HCT116 (cell line): Measurements from ENCODE around the gene TNP1. TPM values are rescaled to one million over a fixed set of nuclear protein-coding genes. Genes with fewer than 3 reads are reported as not detected.

Experiments
- ATAC-seq: fragments of 200-7000 bp; cut with Tn5 transposase; 2 replicates; pipeline ENCODE4 v1.9.1; 2020; ENCODE audit warnings: mild to moderate bottlenecking, moderate library complexity
- BruUV-seq: library from RNA; stranded (reverse); fragments of 400-500 nt; replicated peaks from 2 replicates; lab custom pipeline; 2021; lab: Mats Ljungman, UMichigan
- CTCF ChIA-PET: fragments of 300-600 bp; sonication (Branson Sonifier 250); formaldehyde crosslinking; loops from one replicate; lab custom pipeline; 2021; ENCODE audit warnings: antibody characterized with exemption; lab: Charles Lee
- POLR2A ChIA-PET: fragments of 300-600, 350-600 bp; sonication (Branson Sonifier 250); formaldehyde crosslinking; loops from one replicate; lab custom pipeline; 2021; ENCODE audit warnings: antibody characterized with exemption; lab: Charles Lee
- RAD21 ChIA-PET, 2 experiments: fragments of 300-600 bp; sonication (Branson Sonifier 250); formaldehyde crosslinking; loops; one replicate each; lab custom pipeline; 2023; ENCODE audit warnings: low total read pairs in 2 of 2; ENCODE audit not compliant: uncharacterized antibody in 2 of 2, unreplicated experiment in 2 of 2, low non-redundant PET in 1 of 2; lab: Charles Lee
- DNase-seq: peaks from one replicate; pipeline ENCODE4 v3.0.0-alpha.2; 2010; ENCODE audit warnings: low read depth, low spot score
- H2AFZ ChIP-seq: fragments of 200-600 bp; shearing (Covaris generic), sonication (generic); 2 replicates; pipeline ENCODE4 v1.6.1; 2017; ENCODE audit warnings: low read depth, mixed run types, mixed read lengths, antibody characterized with exemption, low read length; ENCODE audit not compliant: poor library complexity, severe bottlenecking
- H3K27ac ChIP-seq: 2 replicates; pipeline ENCODE4 v1.5.1; 2012; ENCODE audit warnings: low read depth, low read length
- H3K27me3 ChIP-seq: fragments of 200-600 bp; sonication (generic); 2 replicates; pipeline ENCODE4 v1.6.1; 2016; ENCODE audit warnings: mixed run types, low read length, mixed read lengths; ENCODE audit not compliant: insufficient read depth
- H3K36me3 ChIP-seq, 2 experiments: fragments of 200-500 bp in 1 of 2; fragments of 200-600 bp in 1 of 2; sonication (Bioruptor generic) in 1 of 2; sonication (generic) in 1 of 2; 2 replicates each; pipeline versions ENCODE4 v1.5.1 to v1.6.1; 2014 to 2016; ENCODE audit warnings: low read length in 2 of 2, inconsistent platforms in 1 of 2, mixed read lengths in 1 of 2, mixed run types in 1 of 2; ENCODE audit not compliant: insufficient read depth in 2 of 2, control insufficient read depth in 1 of 2
- H3K4me1 ChIP-seq, 2 experiments: fragments of 200-600 bp in 1 of 2; sonication (generic) in 1 of 2; 2 replicates each; pipeline versions ENCODE4 v1.5.1 to v1.6.1; 2012 to 2017; ENCODE audit warnings: low read length in 2 of 2, inconsistent platforms in 1 of 2, mild to moderate bottlenecking in 1 of 2, mixed read lengths in 1 of 2, mixed run types in 1 of 2, moderate library complexity in 1 of 2; ENCODE audit not compliant: insufficient read depth in 2 of 2, control insufficient read depth in 1 of 2
- H3K4me2 ChIP-seq: fragments of 200-600 bp; sonication (generic); 2 replicates; pipeline ENCODE4 v1.6.1; 2017; ENCODE audit warnings: mixed run types, low read length, mixed read lengths
- H3K4me3 ChIP-seq, 2 experiments: fragments of 200-600 bp in 1 of 2; sonication (generic) in 1 of 2; replicated peaks in 1 of 2; 2 replicates each; pipeline ENCODE4 v1.5.1; 2011 to 2016; ENCODE audit warnings: low read length in 2 of 2, control low read depth in 1 of 2, low read depth in 1 of 2, mild to moderate bottlenecking in 1 of 2, mixed read lengths in 1 of 2, mixed run types in 1 of 2
- H3K79me2 ChIP-seq: fragments of 200-600 bp; sonication (generic); 2 replicates; pipeline ENCODE4 v1.6.1; 2017; ENCODE audit warnings: mild to moderate bottlenecking, mixed run types, low read length, moderate library complexity, mixed read lengths; ENCODE audit not compliant: insufficient read depth
- H3K9ac ChIP-seq: fragments of 200-600 bp; sonication (generic); 2 replicates; pipeline ENCODE4 v1.6.1; 2016; ENCODE audit warnings: low read length, mixed read lengths
- H3K9me2 ChIP-seq: fragments of 200-600 bp; sonication (generic), shearing (Covaris generic); 2 replicates; pipeline ENCODE4 v1.6.1; 2017; ENCODE audit warnings: mixed run types, mild to moderate bottlenecking, moderate library complexity; ENCODE audit not compliant: insufficient read depth
- H3K9me3 ChIP-seq, 2 experiments: fragments of 200-500 bp in 1 of 2; fragments of 200-600 bp in 1 of 2; sonication (Bioruptor generic) in 1 of 2; sonication (generic) in 1 of 2; 2 replicates each; pipeline ENCODE4 v1.6.1; 2014 to 2017; ENCODE audit warnings: low read length in 2 of 2, mixed read lengths in 2 of 2, inconsistent platforms in 1 of 2, low read depth in 1 of 2, mild to moderate bottlenecking in 1 of 2, mixed run types in 1 of 2, moderate library complexity in 1 of 2; ENCODE audit not compliant: control insufficient read depth in 1 of 2, insufficient read depth in 1 of 2
- H4K20me1 ChIP-seq: fragments of 200-600 bp; sonication (generic), shearing (Covaris generic); 2 replicates; pipeline ENCODE4 v1.6.1; 2017; ENCODE audit warnings: mixed run types, mild to moderate bottlenecking, moderate library complexity; ENCODE audit not compliant: insufficient read depth
- ATF3 ChIP-seq: IDR thresholded peaks from 2 replicates; pipeline ENCODE4 v1.6.1; 2012
- CEBPB ChIP-seq: IDR thresholded peaks from 2 replicates; pipeline ENCODE4 v1.6.1; 2012; ENCODE audit warnings: low read depth
- EGR1 ChIP-seq: IDR thresholded peaks from 2 replicates; pipeline ENCODE4 v1.6.1; 2012; ENCODE audit warnings: low read depth
- ELF1 ChIP-seq: IDR thresholded peaks from 2 replicates; pipeline ENCODE4 v1.6.1; 2012; ENCODE audit warnings: low read depth, borderline replicate concordance
- EZH2 ChIP-seq: fragments of 200-600 bp; sonication (generic); IDR thresholded peaks from 2 replicates; pipeline ENCODE4 v1.6.1; 2017; ENCODE audit warnings: antibody characterized with exemption, mixed run types
- EZH2phosphoT487 ChIP-seq: fragments of 200-600 bp; IDR thresholded peaks from 2 replicates; pipeline ENCODE4 v1.6.1; 2018; ENCODE audit warnings: antibody characterized with exemption, borderline replicate concordance
- MAX ChIP-seq: IDR thresholded peaks from 2 replicates; pipeline ENCODE4 v1.6.1; 2012
- POLR2AphosphoS5 ChIP-seq: IDR thresholded peaks from 2 replicates; pipeline ENCODE4 v1.6.1; 2011; ENCODE audit warnings: mild to moderate bottlenecking, low read depth, low read length, moderate library complexity
- RAD21 ChIP-seq: IDR thresholded peaks from 2 replicates; pipeline ENCODE4 v1.6.1; 2012; ENCODE audit warnings: low read depth, mild to moderate bottlenecking
- REST ChIP-seq: IDR thresholded peaks from 2 replicates; pipeline ENCODE4 v1.6.1; 2012; ENCODE audit warnings: low read depth
- SIN3A ChIP-seq: IDR thresholded peaks from 2 replicates; pipeline ENCODE4 v1.6.1; 2012; ENCODE audit warnings: low read depth
- SP1 ChIP-seq: IDR thresholded peaks from 2 replicates; pipeline ENCODE4 v1.6.1; 2012; ENCODE audit warnings: low read depth
- SRF ChIP-seq: IDR thresholded peaks from 2 replicates; pipeline ENCODE4 v1.6.1; 2012; ENCODE audit warnings: low read depth
- TCF7L2 ChIP-seq: IDR thresholded peaks from 2 replicates; pipeline ENCODE4 v1.7.0; 2011; ENCODE audit warnings: borderline replicate concordance, inconsistent platforms; ENCODE audit not compliant: insufficient read depth, insufficient read length; ENCODE audit errors: extremely low read depth
- YY1 ChIP-seq: IDR thresholded peaks from 2 replicates; pipeline ENCODE4 v1.6.1; 2011; ENCODE audit warnings: low read length, low read depth, moderate library complexity, mild to moderate bottlenecking; ENCODE audit not compliant: insufficient replicate concordance; ENCODE audit errors: extremely low read depth
- ZFX ChIP-seq: fragments of 450-650 bp; IDR thresholded peaks from 2 replicates; pipeline ENCODE4 v1.6.1; 2017
- ZNF274 ChIP-seq: fragments of 200-500 bp; sonication (Bioruptor generic); IDR thresholded peaks from 2 replicates; pipeline ENCODE4 v1.6.1; 2014; ENCODE audit warnings: mild to moderate bottlenecking, low read depth, low read length, inconsistent platforms
- intact Hi-C: fragments of 100-400 bp; cut with micrococcal nuclease; formaldehyde crosslinking; loops from 2 replicates; pipeline ENCODE4 v1.10.0; 2022
- total RNA-seq: library from RNA; stranded (reverse); gene quantifications from one replicate; pipeline ENCODE4 v1.2.1, GENCODE V29; 2021; ENCODE audit not compliant: unreplicated experiment

The TNP1 gene
- total RNA-seq, 1 experiment from 2014 or later: not detected

GRCh38 chr2:216822470-216822869, 37.4 kb downstream of the TNP1 start:
- Histone ChIP-seq H4K20me1 (no peaks in the 10 kb centered on the region), H3K9me2 (no peaks in the 10 kb centered on the region), H3K4me3 (no peak overlapping the region), H3K4me2 (no peak overlapping the region), H3K9ac (no peak overlapping the region), H3K79me2 (no peaks in the 10 kb centered on the region), H3K9me3 (no peaks in the 10 kb centered on the region), H3K36me3 (no peaks in the 10 kb centered on the region), H2AFZ (no peak overlapping the region), H3K27ac (no peak overlapping the region), H3K4me1 (no peaks in the 10 kb centered on the region), H3K27me3 (peaks cover 52% of the 10 kb centered on the region)
- intact Hi-C loops: no loop called here
- DNase-seq (no peak), ATAC-seq (no peak)
- no TSS peak for BruUV-seq
- ChIA-PET POLR2A (no interaction called here), RAD21 (no interaction called here), CTCF (no interaction called here)
- TF ChIP-seq MAX (no peak), REST (no peak), RAD21 (no peak), SRF (no peak), ZNF274 (no peak), EZH2phosphoT487 (no peak), ELF1 (no peak), CEBPB (no peak), ZFX (no peak), YY1 (no peak), SP1 (no peak), EZH2 (no peak), SIN3A (no peak), TCF7L2 (no peak), ATF3 (no peak), EGR1 (no peak), POLR2AphosphoS5 (no peak)
